ENCODE measurements around the gene TCF7L1. TPM values are rescaled to one million over a fixed set of nuclear protein-coding genes. Genes with fewer than 3 reads are reported as not detected.
"Not testable (repeated sequence)": the region's sequence is repeated elsewhere in the genome, so short reads cannot be mapped to it uniquely, and the experiment has no call there.

Gene TCF7L1
- total RNA-seq, 2 donors from 2014 or later, result 3.1 to 4.0 TPM

- H3K9me3 ChIP-seq, result no peaks in the 10 kb centered on the region
- no peak overlapping the region for H3K27ac ChIP-seq
- H3K36me3 ChIP-seq, result no peaks in the 10 kb centered on the region
- H3K4me3 ChIP-seq, result no peak overlapping the region
- no peaks in the 10 kb centered on the region for H3K4me1 ChIP-seq
- DNase-seq (ENCODE audit: low spot score), result no peak
- H3K27me3 ChIP-seq, result no peaks in the 10 kb centered on the region
- TF ChIP-seq, protein P1, sequence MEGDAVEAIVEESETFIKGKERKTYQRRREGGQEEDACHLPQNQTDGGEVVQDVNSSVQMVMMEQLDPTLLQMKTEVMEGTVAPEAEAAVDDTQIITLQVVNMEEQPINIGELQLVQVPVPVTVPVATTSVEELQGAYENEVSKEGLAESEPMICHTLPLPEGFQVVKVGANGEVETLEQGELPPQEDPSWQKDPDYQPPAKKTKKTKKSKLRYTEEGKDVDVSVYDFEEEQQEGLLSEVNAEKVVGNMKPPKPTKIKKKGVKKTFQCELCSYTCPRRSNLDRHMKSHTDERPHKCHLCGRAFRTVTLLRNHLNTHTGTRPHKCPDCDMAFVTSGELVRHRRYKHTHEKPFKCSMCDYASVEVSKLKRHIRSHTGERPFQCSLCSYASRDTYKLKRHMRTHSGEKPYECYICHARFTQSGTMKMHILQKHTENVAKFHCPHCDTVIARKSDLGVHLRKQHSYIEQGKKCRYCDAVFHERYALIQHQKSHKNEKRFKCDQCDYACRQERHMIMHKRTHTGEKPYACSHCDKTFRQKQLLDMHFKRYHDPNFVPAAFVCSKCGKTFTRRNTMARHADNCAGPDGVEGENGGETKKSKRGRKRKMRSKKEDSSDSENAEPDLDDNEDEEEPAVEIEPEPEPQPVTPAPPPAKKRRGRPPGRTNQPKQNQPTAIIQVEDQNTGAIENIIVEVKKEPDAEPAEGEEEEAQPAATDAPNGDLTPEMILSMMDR (IDR thresholded peaks at IDR 0.05), result no peak
These were observed 13.3 kb upstream of the TCF7L1 start for GRCh38 chr2:85119900-85120299.

DNA sequence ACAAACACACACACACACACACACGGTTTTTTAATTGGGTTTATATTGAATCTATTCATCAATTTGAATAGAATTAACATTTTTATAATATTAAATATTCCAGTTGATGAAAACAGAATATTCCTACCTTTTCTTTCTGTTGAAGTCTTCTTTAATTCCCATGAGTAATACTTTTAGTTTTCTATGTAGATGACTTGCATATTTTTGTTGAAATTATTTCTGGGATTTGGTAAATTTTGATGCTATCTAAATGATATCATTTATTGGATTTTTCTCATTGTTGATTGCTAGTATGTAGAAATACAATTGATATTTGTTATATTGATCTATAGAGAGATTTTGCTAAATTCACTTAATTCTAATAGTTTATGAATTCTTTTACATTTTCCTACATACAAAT is 12.8 kb upstream of the TCF7L1 start:
- TF ChIP-seq, protein P1 (IDR thresholded peaks at IDR 0.05), result no peak
- no peak for DNase-seq (ENCODE audit: low spot score)
- no peaks in the 10 kb centered on the region for H3K36me3 ChIP-seq

GRCh38 chr2:85126462-85126861 is 6.7 kb upstream of the TCF7L1 start:
- not testable (repeated sequence) for H3K36me3 ChIP-seq; H3K27me3 ChIP-seq; DNase-seq (ENCODE audit: low spot score); H3K27ac ChIP-seq; H3K9me3 ChIP-seq; H3K4me1 ChIP-seq; H3K4me3 ChIP-seq

More for the DNA sequence above, 12.8 kb upstream of the TCF7L1 start:
- H3K4me1 ChIP-seq, result no peaks in the 10 kb centered on the region
- no peaks in the 10 kb centered on the region for H3K27me3 ChIP-seq
- H3K9me3 ChIP-seq, result no peaks in the 10 kb centered on the region
- H3K4me3 ChIP-seq, result no peak overlapping the region
- no peak overlapping the region for H3K27ac ChIP-seq

DNA sequence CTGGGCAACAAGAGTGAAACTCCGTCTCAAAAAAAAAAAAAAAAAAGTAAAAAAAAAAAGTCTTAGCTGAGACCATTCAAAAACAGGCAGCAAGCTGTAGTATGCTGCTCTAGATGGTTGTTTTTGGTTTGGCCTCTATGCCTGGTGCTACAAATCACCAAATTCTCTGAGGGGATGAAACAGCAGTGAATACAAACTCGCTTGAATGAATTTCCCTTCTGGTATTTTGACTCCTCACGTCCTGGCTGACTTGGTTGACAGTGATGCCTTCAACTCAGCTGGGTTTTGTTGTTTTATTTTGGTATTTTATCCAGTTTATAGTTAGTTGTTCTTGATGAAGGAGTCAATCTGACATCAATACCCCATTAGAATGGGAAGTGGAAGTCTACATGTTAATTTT is 3.3 kb upstream of the TCF7L1 start:
- no peaks in the 10 kb centered on the region for H3K9me3 ChIP-seq
- no peaks in the 10 kb centered on the region for H3K36me3 ChIP-seq
- H3K4me3 ChIP-seq, result no peak overlapping the region
- TF ChIP-seq, protein P1 (IDR thresholded peaks at IDR 0.05), result no peak
- H3K4me1 ChIP-seq, result peaks cover 0 to 16% of the 10 kb centered on the region in 2 donors
- H3K27ac ChIP-seq, result no peak overlapping the region
- DNase-seq (ENCODE audit: low spot score), result no peak
- H3K27me3 ChIP-seq, result no peaks in the 10 kb centered on the region

GRCh38 chr2:85130407-85130806 is 2.8 kb upstream of the TCF7L1 start:
- no peak for DNase-seq (ENCODE audit: low spot score)
- Histone ChIP-seq H3K9me3 (no peaks in the 10 kb centered on the region), H3K4me3 (no peak overlapping the region), H3K27me3 (no peaks in the 10 kb centered on the region), H3K36me3 (no peaks in the 10 kb centered on the region), H3K4me1 (peaks cover 0 to 22% of the 10 kb centered on the region in 2 donors), H3K27ac (no peak overlapping the region)
- TF ChIP-seq, protein P1 (IDR thresholded peaks at IDR 0.05), result no peak

DNA sequence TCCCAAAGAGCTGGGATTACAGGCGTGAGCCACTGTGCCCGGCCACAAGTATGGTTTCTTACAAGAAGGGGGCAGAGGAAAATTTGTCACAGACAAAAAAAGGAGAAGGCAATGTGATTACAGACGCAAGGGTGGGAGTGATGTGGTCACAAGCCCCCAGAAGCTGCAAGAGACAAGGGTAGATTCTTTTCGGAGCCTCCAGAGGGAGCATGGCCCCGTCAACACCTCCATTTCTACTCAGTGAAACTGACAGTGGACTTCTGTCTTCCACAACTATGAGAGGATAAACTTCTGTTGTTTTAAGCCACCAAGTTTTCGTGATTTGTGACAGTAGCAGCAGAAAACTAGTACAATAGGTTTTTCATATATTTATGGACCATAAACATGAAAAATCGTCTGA is 2.1 kb upstream of the TCF7L1 start:
- no peak for DNase-seq (ENCODE audit: low spot score)
- Histone ChIP-seq H3K27me3 (no peaks in the 10 kb centered on the region), H3K36me3 (no peaks in the 10 kb centered on the region), H3K4me3 (no peak overlapping the region), H3K4me1 (peaks cover 0 to 29% of the 10 kb centered on the region in 2 donors), H3K9me3 (no peaks in the 10 kb centered on the region), H3K27ac (no peak overlapping the region)
- TF ChIP-seq, protein P1 (IDR thresholded peaks at IDR 0.05), result peak; percentile 43 to 74

All from right atrium auricular region (tissue), 2 donors.